ENCODE measurements around the gene CYGB. TPM values are rescaled to one million over a fixed set of nuclear protein-coding genes. Genes with fewer than 3 reads are reported as not detected.

Gene CYGB
- total and polyA plus RNA-seq, 12 donors = 6.3 to 38.3 (median 14.3) TPM

DNA sequence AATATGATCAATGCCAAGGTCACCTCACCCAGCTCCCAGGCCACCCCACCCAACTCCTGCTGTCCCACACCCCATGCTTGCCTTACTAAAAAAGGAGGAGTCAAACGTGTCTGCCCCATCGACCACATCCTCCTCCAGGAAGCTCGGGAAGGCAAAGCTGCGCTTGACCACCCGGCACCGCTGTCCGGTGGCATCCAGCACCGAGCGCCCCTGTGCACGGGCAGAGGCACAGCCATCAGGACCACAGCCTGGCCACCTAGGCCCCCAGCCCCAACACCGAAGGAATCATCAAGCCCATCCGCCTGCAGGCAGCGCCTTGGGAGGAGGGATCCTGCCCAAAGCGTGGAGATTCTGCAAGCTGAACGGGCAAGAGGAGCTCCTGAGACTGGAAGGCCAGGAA lies 59.9 kb downstream of the CYGB start:
- H3K4me3 ChIP-seq = no peak overlapping the region
- intact Hi-C loops (cut with DNase I) = no loop called here
- no peaks in the 10 kb centered on the region for H3K27me3 ChIP-seq
- H3K4me1 ChIP-seq (replicated peaks in 1 of 2) = no peaks in the 10 kb centered on the region
- TF ChIP-seq CTCF (IDR thresholded peaks at IDR 0.05) (no peak), POLR2A (IDR thresholded peaks at IDR 0.05) (no peak)
- no peaks in the 10 kb centered on the region for H3K9me3 ChIP-seq (replicated peaks in 1 of 3)
- H3K36me3 ChIP-seq (replicated peaks in 1 of 2) = no peaks in the 10 kb centered on the region
- DNase-seq = no peak
- 70 to 89% (median 88%) methylated on average over 2 to 15 of the region's 15 CpGs for WGBS, 4 donors
- no peak overlapping the region for H3K27ac ChIP-seq

Small RNA genes within 50 kb of the gene (small RNA-seq; reads per million reads assigned to genes)
- 0 reads per million in 2 donors for gene SNORD1A
- gene SNORD1B = 2,099 to 4,375 reads per million in 2 donors

Other genes with a start within 250 kb of the CYGB start
- 1 to 10 TPM in 6 of 9 donors, under 1 TPM in 3; 0.12 to 3.4 (median 1.4) TPM for gene QRICH2, start 229.4 kb downstream of the CYGB start, total RNA-seq
- gene QRICH2, start 229.4 kb downstream of the CYGB start, polyA plus RNA-seq = 10 to 100 TPM in 1 of 3 donors, 1 to 10 TPM in 1, under 1 TPM in 1; 0.09 to 14.2 (median 4.8) TPM
- gene PRPSAP1, start 183.8 kb downstream of the CYGB start, total RNA-seq = 10 to 100 TPM; 33.0 to 79.3 (median 46.2) TPM
- 10 to 100 TPM; 26.0 to 42.7 (median 37.1) TPM for gene PRPSAP1, start 183.8 kb downstream of the CYGB start, polyA plus RNA-seq
- 10 to 100 TPM in 2 of 9 donors, 1 to 10 TPM in 6, under 1 TPM in 1; 0.61 to 15.3 (median 3.7) TPM for gene SPHK1, start 153.1 kb downstream of the CYGB start, total RNA-seq
- 10 to 100 TPM in 2 of 3 donors, under 1 TPM in 1; 0.53 to 14.0 (median 10.3) TPM for gene SPHK1, start 153.1 kb downstream of the CYGB start, polyA plus RNA-seq
- gene UBE2O, start 84.6 kb downstream of the CYGB start, total RNA-seq = 10 to 100 TPM; 10.4 to 21.8 (median 17.3) TPM
- gene UBE2O, start 84.6 kb downstream of the CYGB start, polyA plus RNA-seq = 10 to 100 TPM in 2 of 3 donors, 1 to 10 TPM in 1; 9.8 to 21.3 (median 12.4) TPM
- not detected for gene AANAT, start 70.1 kb downstream of the CYGB start, total RNA-seq
- under 1 TPM in 2 of 3 donors, not detected in 1; 0.30 to 0.40 TPM for gene AANAT, start 70.1 kb downstream of the CYGB start, polyA plus RNA-seq
- gene RHBDF2, start 36.3 kb downstream of the CYGB start, total RNA-seq = 100 to 1,000 TPM in 1 of 9 donors, 10 to 100 TPM in 7, 1 to 10 TPM in 1; 9.9 to 156 (median 43.6) TPM
- 10 to 100 TPM in 2 of 3 donors, 1 to 10 TPM in 1; 4.9 to 39.3 (median 19.1) TPM for gene RHBDF2, start 36.3 kb downstream of the CYGB start, polyA plus RNA-seq
- gene PRCD, start 2.3 kb upstream of the CYGB start, total RNA-seq = 1 to 10 TPM in 7 of 9 donors, not detected in 2; 1.5 to 9.5 (median 3.0) TPM
- gene PRCD, start 2.3 kb upstream of the CYGB start, polyA plus RNA-seq = 10 to 100 TPM in 2 of 3 donors, 1 to 10 TPM in 1; 4.5 to 37.2 (median 14.3) TPM
- 10 to 100 TPM in 2 of 9 donors, 1 to 10 TPM in 6, under 1 TPM in 1; 0.50 to 37.8 (median 6.0) TPM for gene ST6GALNAC2, start 48.2 kb upstream of the CYGB start, total RNA-seq
- 1 to 10 TPM; 3.4 to 4.3 (median 3.8) TPM for gene ST6GALNAC2, start 48.2 kb upstream of the CYGB start, polyA plus RNA-seq
- gene ST6GALNAC1, start 106.0 kb upstream of the CYGB start, total RNA-seq = under 1 TPM in 3 of 9 donors, not detected in 6; 0.25 to 0.76 (median 0.33) TPM
- gene ST6GALNAC1, start 106.0 kb upstream of the CYGB start, polyA plus RNA-seq = under 1 TPM in 2 of 3 donors, not detected in 1; 0.47 to 0.88 TPM
- gene MXRA7, start 173.3 kb upstream of the CYGB start, total RNA-seq = 100 to 1,000 TPM; 200 to 671 (median 375) TPM
- 100 to 1,000 TPM in 2 of 3 donors, 10 to 100 TPM in 1; 81.5 to 573 (median 167) TPM for gene MXRA7, start 173.3 kb upstream of the CYGB start, polyA plus RNA-seq
- gene JMJD6, start 188.9 kb upstream of the CYGB start, total RNA-seq = 100 to 1,000 TPM in 1 of 9 donors, 10 to 100 TPM in 8; 23.5 to 105 (median 37.7) TPM
- 10 to 100 TPM; 53.7 to 66.9 (median 58.8) TPM for gene JMJD6, start 188.9 kb upstream of the CYGB start, polyA plus RNA-seq
- 10 to 100 TPM; 24.6 to 91.5 (median 38.9) TPM for gene METTL23, start 189.1 kb upstream of the CYGB start, total RNA-seq
- gene METTL23, start 189.1 kb upstream of the CYGB start, polyA plus RNA-seq = 10 to 100 TPM; 48.0 to 84.9 (median 54.5) TPM
- 100 to 1,000 TPM; 115 to 242 (median 206) TPM for gene SRSF2, start 199.6 kb upstream of the CYGB start, total RNA-seq
- 100 to 1,000 TPM; 103 to 269 (median 151) TPM for gene SRSF2, start 199.6 kb upstream of the CYGB start, polyA plus RNA-seq
- 10 to 100 TPM; 24.2 to 50.0 (median 32.4) TPM for gene MFSD11, start 200.4 kb upstream of the CYGB start, total RNA-seq
- 10 to 100 TPM in 2 of 3 donors, 1 to 10 TPM in 1; 9.4 to 20.4 (median 11.8) TPM for gene MFSD11, start 200.4 kb upstream of the CYGB start, polyA plus RNA-seq

Data from adrenal gland (tissue), 12 donors.